GM12878 (cell line): ENCODE data around the gene ULBP3. TPM values are rescaled to one million over a fixed set of nuclear protein-coding genes. Genes with fewer than 3 reads are reported as not detected.

Experiments
- ATAC-seq: fragments of 200-7000 bp; cut with Tn5 transposase; 3 replicates; pipeline ENCODE4 v1.9.1; 2020; ENCODE audit warnings: mild to moderate bottlenecking, moderate library complexity
- BruUV-seq: library from RNA; stranded (reverse); fragments of 400-500 nt; replicated peaks from 2 replicates; lab custom pipeline; 2021; lab: Mats Ljungman, UMichigan
- CTCF ChIA-PET: fragments of 300-600 bp; sonication (Branson Sonifier 250); formaldehyde crosslinking; extraction: SDS; loops from one replicate; lab custom pipeline; 2021; ENCODE audit warnings: inconsistent platforms; lab: Yijun Ruan, JAX
- POLR2A ChIA-PET: fragments of 350-600 bp; formaldehyde crosslinking; extraction: SDS; loops from one replicate; lab custom pipeline; 2021; ENCODE audit warnings: inconsistent platforms; lab: Charles Lee
- RAD21 ChIA-PET: fragments of 300-600 bp; sonication (Branson Sonifier 250); formaldehyde crosslinking; loops from one replicate; lab custom pipeline; 2023; ENCODE audit warnings: antibody characterized with exemption; ENCODE audit not compliant: unreplicated experiment; lab: Charles Lee
- SMC1A ChIA-PET: fragments of 300-600 bp; sonication (Branson Sonifier 250); formaldehyde crosslinking; loops from one replicate; lab custom pipeline; 2023; ENCODE audit not compliant: unreplicated experiment, uncharacterized antibody; lab: Charles Lee
- DNase-seq: peaks from one replicate; pipeline ENCODE4 v3.0.0-alpha.2; 2011; ENCODE audit warnings: low read depth, low spot score
- FAIRE-seq: peaks from 3 replicates; lab custom pipeline; 2011; peaks lifted over from hg19 to GRCh38; lab: Jason Lieb, UNC
- H2AFZ ChIP-seq: 2 replicates; pipeline ENCODE4 v1.6.0; 2011; ENCODE audit warnings: low read depth, low read length, control low read depth; ENCODE audit not compliant: control insufficient read depth
- H3K27ac ChIP-seq: 2 replicates; pipeline ENCODE4 v1.5.1; 2011; ENCODE audit warnings: control low read depth; ENCODE audit not compliant: control insufficient read depth, insufficient read depth
- H3K27me3 ChIP-seq, 2 experiments: replicated peaks in 1 of 2; 2 replicates each; pipeline versions ENCODE4 v1.6.0 to v1.6.1; 2011; ENCODE audit warnings: low read length in 1 of 2; ENCODE audit not compliant: control insufficient read depth in 2 of 2, insufficient read depth in 2 of 2
- H3K36me3 ChIP-seq, 2 experiments: 2 replicates each; pipeline ENCODE4 v1.5.1; 2011; ENCODE audit warnings: low read length in 1 of 2; ENCODE audit not compliant: control insufficient read depth in 2 of 2, insufficient read depth in 2 of 2
- H3K4me1 ChIP-seq: 2 replicates; pipeline ENCODE4 v1.6.1; 2011; ENCODE audit warnings: mild to moderate bottlenecking, low read length, moderate library complexity, mixed read lengths; ENCODE audit not compliant: control insufficient read depth, insufficient read depth
- H3K4me2 ChIP-seq: 2 replicates; pipeline ENCODE4 v1.6.0; 2011; ENCODE audit warnings: control low read depth; ENCODE audit not compliant: control insufficient read depth, insufficient read depth
- H3K4me3 ChIP-seq: fragments of 200-600 bp; sonication (generic); 2 replicates; pipeline ENCODE4 v1.5.1; 2016
- H3K79me2 ChIP-seq: 2 replicates; pipeline ENCODE4 v1.6.0; 2011; ENCODE audit warnings: low read length; ENCODE audit not compliant: control insufficient read depth, insufficient read depth
- H3K9ac ChIP-seq: 2 replicates; pipeline ENCODE4 v1.8.0; 2011; ENCODE audit warnings: low read length, control low read depth, mixed read lengths; ENCODE audit not compliant: control insufficient read depth, insufficient read depth
- H3K9me3 ChIP-seq: replicated peaks from 3 replicates; pipeline ENCODE4 v1.5.1; 2011; ENCODE audit warnings: mild to moderate bottlenecking, low read length; ENCODE audit not compliant: control insufficient read depth, insufficient read depth
- H4K20me1 ChIP-seq: 2 replicates; pipeline ENCODE4 v1.6.0; 2011; ENCODE audit not compliant: control insufficient read depth, insufficient read depth
- BHLHE40 ChIP-seq, 2 experiments: fragments of 450-650 bp in 1 of 2; IDR thresholded peaks; 2 replicates each; pipeline ENCODE4 v1.6.1; 2011 to 2017; ENCODE audit warnings: low read depth in 2 of 2, borderline replicate concordance in 1 of 2, improper control_type of control experiment in 1 of 2, low read length in 1 of 2, mild to moderate bottlenecking in 1 of 2
- CHD1 ChIP-seq: IDR thresholded peaks from 2 replicates; pipeline ENCODE4 v1.6.1; 2012; ENCODE audit warnings: low read depth, low read length, improper control_type of control experiment
- EED ChIP-seq: sonication (generic); IDR thresholded peaks from 2 replicates; pipeline ENCODE4 v1.6.1; 2016; ENCODE audit warnings: antibody characterized with exemption, low read depth
- EP300 ChIP-seq, 2 experiments: fragments of 150-350 bp in 1 of 2; IDR thresholded peaks; 2 replicates each; pipeline ENCODE4 v1.6.1; 2011 to 2012; ENCODE audit warnings: low read depth in 2 of 2, low read length in 2 of 2, borderline replicate concordance in 1 of 2, improper control_type of control experiment in 1 of 2, inconsistent platforms in 1 of 2; ENCODE audit not compliant: control insufficient read depth in 1 of 2
- FOS ChIP-seq: IDR thresholded peaks from 3 replicates; pipeline ENCODE4 v1.6.1; 2011; ENCODE audit warnings: borderline replicate concordance; ENCODE audit not compliant: insufficient read length; ENCODE audit errors: extremely low read depth
- GABPA ChIP-seq: IDR thresholded peaks from 2 replicates; pipeline ENCODE4 v1.6.1; 2014; ENCODE audit warnings: antibody characterized with exemption, low read depth, mild to moderate bottlenecking, inconsistent platforms
- IRF4 ChIP-seq: IDR thresholded peaks from 2 replicates; pipeline ENCODE4 v1.6.1; 2011; ENCODE audit warnings: low read depth, low read length
- MTA3 ChIP-seq: IDR thresholded peaks from 2 replicates; pipeline ENCODE4 v1.6.1; 2012; ENCODE audit warnings: low read length, inconsistent platforms, borderline replicate concordance
- MXI1 ChIP-seq: fragments of 150-350 bp; IDR thresholded peaks from 2 replicates; pipeline ENCODE4 v1.6.1; 2011; ENCODE audit warnings: low read depth, mild to moderate bottlenecking, inconsistent platforms, low read length, improper control_type of control experiment
- MYC ChIP-seq: IDR thresholded peaks from 2 replicates; pipeline ENCODE4 v1.6.1; 2011; ENCODE audit warnings: mild to moderate bottlenecking, low read length, moderate library complexity, inconsistent platforms; ENCODE audit not compliant: insufficient read depth, insufficient replicate concordance, insufficient read length, severe bottlenecking
- NR2F1 ChIP-seq: fragments of 450-650 bp; conservative IDR thresholded peaks from 2 replicates; pipeline ENCODE4 v1.6.1; 2017; ENCODE audit warnings: mild to moderate bottlenecking
- PML ChIP-seq: IDR thresholded peaks from 2 replicates; pipeline ENCODE4 v1.6.1; 2012; ENCODE audit warnings: low read length, inconsistent platforms
- SMAD1 ChIP-seq: fragments of 450-650 bp; IDR thresholded peaks from 2 replicates; pipeline ENCODE4 v1.6.1; 2018; ENCODE audit warnings: mild to moderate bottlenecking, low read depth; ENCODE audit not compliant: partially characterized antibody
- TCF12 ChIP-seq: IDR thresholded peaks from 2 replicates; pipeline ENCODE4 v1.6.1; 2011; ENCODE audit warnings: low read depth, mild to moderate bottlenecking, low read length
- TCF7 ChIP-seq: IDR thresholded peaks from 2 replicates; pipeline ENCODE4 v1.6.1; 2014; ENCODE audit warnings: antibody characterized with exemption, borderline replicate concordance
- ZNF384 ChIP-seq: IDR thresholded peaks from 2 replicates; pipeline ENCODE4 v1.6.1; 2012; ENCODE audit warnings: low read depth, mild to moderate bottlenecking, low read length, improper control_type of control experiment, borderline replicate concordance
- ZNF622 ChIP-seq: fragments of 450-650 bp; IDR thresholded peaks from 2 replicates; pipeline ENCODE4 v1.6.1; 2017; ENCODE audit warnings: mild to moderate bottlenecking, inconsistent platforms
- WGBS: methylation state at CpG from one replicate; pipeline ENCODE4 v1.1.6; 2016; ENCODE audit warnings: low lambda C conversion rate; ENCODE audit not compliant: insufficient replicate concordance, insufficient coverage; ENCODE audit errors: missing lambda C conversion rate; 5-methylcytosine and 5-hydroxymethylcytosine counted together
- in situ Hi-C: fragments of 300-500 bp; cut with MboI; formaldehyde crosslinking; loops from 9 replicates; pipeline ENCODE4 v1.14.3; 2018; ENCODE audit warnings: mixed read lengths
- intact Hi-C: fragments of 100-400 bp; cut with micrococcal nuclease; formaldehyde crosslinking; loops from one replicate; pipeline ENCODE4 v1.14.2; 2022; ENCODE audit not compliant: unreplicated experiment
- polyA plus RNA-seq, 11 experiments: library from polyadenylated mRNA; depleted of rRNA in 4 of 11; unstranded in 6 of 11; stranded (reverse) in 5 of 11; fragments of >200 nt; fragmentation: Nextera tagmentation in 4 of 11; fragmentation: Illumina TruSeq in 1 of 11; extraction: Ambion mirVana in 4 of 11; extraction: Trizol in 1 of 11; gene quantifications; 1 replicate in 1 of 11; 2 replicates in 10 of 11; pipeline versions ENCODE4 v1.2.1 to v1.2.3, GENCODE V29; 2011 to 2016; ENCODE audit warnings: inconsistent platforms in 2 of 11, missing spikeins in 2 of 11, low read depth in 1 of 11
- total RNA-seq, 4 experiments: library from RNA; depleted of rRNA in 3 of 4; stranded (reverse); fragments of >200 nt in 3 of 4; fragmentation: Illumina TruSeq in 1 of 4; extraction: Trizol in 1 of 4; gene quantifications; 2 replicates each; pipeline versions ENCODE4 v1.2.1 to v1.2.3, GENCODE V29; 2013 to 2021
- TF ChIP-seq, protein P1 (sequence below): IDR thresholded peaks from 2 replicates; pipeline ENCODE4 v1.6.1; 2012; ENCODE audit warnings: low read depth, low read length, improper control_type of control experiment
- TF ChIP-seq, protein P2 (sequence below): fragments of 450-650 bp; IDR thresholded peaks from 2 replicates; pipeline ENCODE4 v1.6.1; 2017; ENCODE audit warnings: low read depth, mild to moderate bottlenecking, moderate library complexity

The ULBP3 gene
- total and polyA plus RNA-seq, 10 of the 15 experiments (the other 5 are each of a cell fraction or from before 2014, with no cell fraction given): 0.08 to 0.16 TPM; not detected in 8

DNA sequence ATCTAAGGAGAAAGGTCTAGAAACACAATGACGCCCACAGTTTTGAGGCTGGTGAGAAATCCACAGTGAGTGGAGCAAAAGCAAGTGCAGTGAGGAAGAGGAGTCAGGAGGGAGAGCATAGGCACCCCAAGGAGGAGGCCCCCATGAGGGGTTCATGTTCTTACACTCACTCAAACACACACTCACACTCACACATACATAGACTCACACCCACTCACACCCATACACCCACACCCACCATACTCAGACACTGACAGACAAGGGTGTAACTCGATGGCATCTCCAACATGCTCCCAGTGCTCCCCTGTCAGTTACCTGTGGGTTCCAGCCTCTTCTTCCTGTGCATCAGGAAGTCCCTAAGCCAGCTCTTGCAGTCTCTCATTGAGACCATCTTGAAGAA, 3.8 kb downstream of the ULBP3 start:
- no peak for DNase-seq
- Histone ChIP-seq H4K20me1 (no peaks in the 10 kb centered on the region), H3K79me2 (no peaks in the 10 kb centered on the region), H2AFZ (no peak overlapping the region), H3K27me3 (peaks cover 2% of the 10 kb centered on the region in 2 experiments; a peak in 1 of 4 replicates), H3K9me3 (no peaks in the 10 kb centered on the region), H3K4me1 (no peaks in the 10 kb centered on the region), H3K36me3 (no peaks in the 10 kb centered on the region), H3K4me2 (no peak overlapping the region), H3K9ac (no peak overlapping the region), H3K27ac (no peak overlapping the region), H3K4me3 (no peak overlapping the region)
- 20% methylated on average over 2 of the region's 2 CpGs for WGBS
- ChIA-PET RAD21 (no interaction called here), POLR2A (no interaction called here), CTCF (interaction anchor here (1.1 kb wide), 2 partner anchors 115 to 330 kb away, joined by 3 read pairs; no protein-coding TSS in a partner anchor), SMC1A (no interaction called here)
- intact Hi-C loops (loop anchor here (5.0 kb wide), 1 partner anchor 128 kb away; no protein-coding TSS in a partner anchor), in situ Hi-C loops (no loop called here)
- TF ChIP-seq EP300 (IDR thresholded peaks at IDR 0.05; ENCODE audit: borderline replicate concordance in 1 of 2, control insufficient read depth in 1 of 2, low read depth in 2 of 2, low read length in 2 of 2) (no peak), PML (no peak), BHLHE40 (IDR thresholded peaks at IDR 0.05; ENCODE audit: borderline replicate concordance in 1 of 2, low read depth in 2 of 2, low read length in 1 of 2) (no peak), MXI1 (no peak), IRF4 (no peak), EED (no peak), TCF7 (no peak), ZNF622 (no peak), GABPA (no peak), CHD1 (no peak), FOS (no peak), ZNF384 (no peak), SMAD1 (no peak), MYC (no peak), NR2F1 (no peak), TCF12 (no peak), MTA3 (no peak)
- TF ChIP-seq, protein P1, sequence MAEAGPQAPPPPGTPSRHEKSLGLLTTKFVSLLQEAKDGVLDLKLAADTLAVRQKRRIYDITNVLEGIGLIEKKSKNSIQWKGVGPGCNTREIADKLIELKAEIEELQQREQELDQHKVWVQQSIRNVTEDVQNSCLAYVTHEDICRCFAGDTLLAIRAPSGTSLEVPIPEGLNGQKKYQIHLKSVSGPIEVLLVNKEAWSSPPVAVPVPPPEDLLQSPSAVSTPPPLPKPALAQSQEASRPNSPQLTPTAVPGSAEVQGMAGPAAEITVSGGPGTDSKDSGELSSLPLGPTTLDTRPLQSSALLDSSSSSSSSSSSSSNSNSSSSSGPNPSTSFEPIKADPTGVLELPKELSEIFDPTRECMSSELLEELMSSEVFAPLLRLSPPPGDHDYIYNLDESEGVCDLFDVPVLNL: no peak
- TF ChIP-seq, protein P2, sequence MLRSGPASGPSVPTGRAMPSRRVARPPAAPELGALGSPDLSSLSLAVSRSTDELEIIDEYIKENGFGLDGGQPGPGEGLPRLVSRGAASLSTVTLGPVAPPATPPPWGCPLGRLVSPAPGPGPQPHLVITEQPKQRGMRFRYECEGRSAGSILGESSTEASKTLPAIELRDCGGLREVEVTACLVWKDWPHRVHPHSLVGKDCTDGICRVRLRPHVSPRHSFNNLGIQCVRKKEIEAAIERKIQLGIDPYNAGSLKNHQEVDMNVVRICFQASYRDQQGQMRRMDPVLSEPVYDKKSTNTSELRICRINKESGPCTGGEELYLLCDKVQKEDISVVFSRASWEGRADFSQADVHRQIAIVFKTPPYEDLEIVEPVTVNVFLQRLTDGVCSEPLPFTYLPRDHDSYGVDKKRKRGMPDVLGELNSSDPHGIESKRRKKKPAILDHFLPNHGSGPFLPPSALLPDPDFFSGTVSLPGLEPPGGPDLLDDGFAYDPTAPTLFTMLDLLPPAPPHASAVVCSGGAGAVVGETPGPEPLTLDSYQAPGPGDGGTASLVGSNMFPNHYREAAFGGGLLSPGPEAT: no peak
- no peak for ATAC-seq
- no TSS peak for BruUV-seq
- FAIRE-seq: no peak
